ENCODE results near the gene BRD7.

Gene BRD7

GRCh38 chr16:50388496-50388895, 19.7 kb upstream of the BRD7 start:
- no peak for DNase-seq

- no peak for DNase-seq
Measured at GRCh38 chr16:50386774-50387173, 18.0 kb upstream of the BRD7 start.

- no peak for DNase-seq
Measured at GRCh38 chr16:50386139-50386538, 17.4 kb upstream of the BRD7 start.

GRCh38 chr16:50384500-50385135, 15.8 kb upstream of the BRD7 start:
- no peak for DNase-seq

GRCh38 chr16:50381679-50382440, 13.1 kb upstream of the BRD7 start:
- no peak for DNase-seq

GRCh38 chr16:50378417-50378816, 9.6 kb upstream of the BRD7 start:
- DNase-seq = no peak

- DNase-seq = no peak
Measured at GRCh38 chr16:50377001-50377400, 8.2 kb upstream of the BRD7 start.

- DNase-seq = no peak
Measured at GRCh38 chr16:50373780-50374179, 5.0 kb upstream of the BRD7 start.

GRCh38 chr16:50373345-50373701, 4.5 kb upstream of the BRD7 start:
- no peak for DNase-seq

- DNase-seq = no peak
Measured at GRCh38 chr16:50372611-50373344, 4.0 kb upstream of the BRD7 start.

GRCh38 chr16:50371936-50372595, 3.3 kb upstream of the BRD7 start:
- DNase-seq = no peak

- no peak for DNase-seq
Measured at GRCh38 chr16:50371036-50371716, 2.4 kb upstream of the BRD7 start.

GRCh38 chr16:50369133-50369804, 481 bp upstream of the BRD7 start:
- DNase-seq = peak; percentile 18

GRCh38 chr16:50367777-50368409, 895 bp downstream of the BRD7 start:
- DNase-seq = no peak

- DNase-seq = no peak
Measured at GRCh38 chr16:50365791-50366575, 2.8 kb downstream of the BRD7 start.

GRCh38 chr16:50363656-50364055, 5.1 kb downstream of the BRD7 start:
- DNase-seq = no peak

GRCh38 chr16:50360779-50361178, 8.0 kb downstream of the BRD7 start:
- no peak for DNase-seq

- no peak for DNase-seq
Measured at GRCh38 chr16:50360033-50360778, 8.6 kb downstream of the BRD7 start.

GRCh38 chr16:50359626-50360025, 9.2 kb downstream of the BRD7 start:
- DNase-seq = no peak
